HL-60 (cell line): Measurements from ENCODE around the gene TPPP.
"Not testable (repeated sequence)": the region's sequence is repeated elsewhere in the genome, so short reads cannot be mapped to it uniquely, and the experiment has no call there.

ENCODE experiments used
- CTCF ChIP-seq: IDR thresholded peaks from one replicate; pipeline ENCODE4 v1.5.1; 2011; ENCODE audit warnings: low read length, control low read depth, inconsistent platforms; ENCODE audit not compliant: insufficient read depth
- POLR2AphosphoS5 ChIP-seq: IDR thresholded peaks from 2 replicates; pipeline ENCODE4 v1.6.1; 2012; ENCODE audit warnings: low read depth
- REST ChIP-seq: IDR thresholded peaks from 2 replicates; pipeline ENCODE4 v1.6.1; 2012; ENCODE audit warnings: low read depth; ENCODE audit not compliant: insufficient replicate concordance

- TF ChIP-seq CTCF, REST, POLR2AphosphoS5: not testable (repeated sequence)
These were observed 13.8 kb downstream of the TPPP start for GRCh38 chr5:679166-679895.
